Loucy (cell line): ENCODE data around the gene ST6GAL1.

Source experiments
- EZH2phosphoT487 ChIP-seq: fragments of 200-600 bp; IDR thresholded peaks from 2 replicates; pipeline ENCODE4 v1.6.1; 2018; ENCODE audit warnings: antibody characterized with exemption, mild to moderate bottlenecking, moderate library complexity, borderline replicate concordance
- TF ChIP-seq, protein P1 (sequence below): fragments of 200-600 bp; sonication (generic); conservative IDR thresholded peaks from 2 replicates; pipeline ENCODE4 v1.5.1; 2014; ENCODE audit warnings: mild to moderate bottlenecking, antibody characterized with exemption, low read length

DNA sequence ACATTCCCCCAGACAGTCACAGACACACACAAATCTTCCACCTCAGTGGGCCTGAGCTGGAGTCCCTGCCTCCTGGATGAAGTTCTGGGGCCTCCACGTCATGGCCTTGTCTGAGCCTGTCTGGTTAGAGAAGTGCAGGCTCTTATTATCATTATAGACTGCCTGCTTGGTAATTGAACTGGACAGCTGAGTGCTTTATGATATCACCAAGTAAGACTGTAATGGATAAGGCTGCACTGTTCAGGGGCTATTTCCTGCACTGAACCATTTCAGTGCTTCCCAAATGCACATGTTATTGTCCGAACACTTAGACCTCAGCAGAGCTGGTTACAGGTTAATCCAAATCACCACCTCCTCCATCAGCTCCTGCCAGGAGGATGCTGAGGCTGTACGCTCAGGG lies 8.7 kb upstream of the ST6GAL1 start:
- TF ChIP-seq, protein P1, sequence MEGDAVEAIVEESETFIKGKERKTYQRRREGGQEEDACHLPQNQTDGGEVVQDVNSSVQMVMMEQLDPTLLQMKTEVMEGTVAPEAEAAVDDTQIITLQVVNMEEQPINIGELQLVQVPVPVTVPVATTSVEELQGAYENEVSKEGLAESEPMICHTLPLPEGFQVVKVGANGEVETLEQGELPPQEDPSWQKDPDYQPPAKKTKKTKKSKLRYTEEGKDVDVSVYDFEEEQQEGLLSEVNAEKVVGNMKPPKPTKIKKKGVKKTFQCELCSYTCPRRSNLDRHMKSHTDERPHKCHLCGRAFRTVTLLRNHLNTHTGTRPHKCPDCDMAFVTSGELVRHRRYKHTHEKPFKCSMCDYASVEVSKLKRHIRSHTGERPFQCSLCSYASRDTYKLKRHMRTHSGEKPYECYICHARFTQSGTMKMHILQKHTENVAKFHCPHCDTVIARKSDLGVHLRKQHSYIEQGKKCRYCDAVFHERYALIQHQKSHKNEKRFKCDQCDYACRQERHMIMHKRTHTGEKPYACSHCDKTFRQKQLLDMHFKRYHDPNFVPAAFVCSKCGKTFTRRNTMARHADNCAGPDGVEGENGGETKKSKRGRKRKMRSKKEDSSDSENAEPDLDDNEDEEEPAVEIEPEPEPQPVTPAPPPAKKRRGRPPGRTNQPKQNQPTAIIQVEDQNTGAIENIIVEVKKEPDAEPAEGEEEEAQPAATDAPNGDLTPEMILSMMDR: no peak
- no peak for TF ChIP-seq EZH2phosphoT487
